ENCODE results near the gene SCGN.

GRCh38 chr6:25697537-25698340, 45.7 kb downstream of the SCGN start:
- TF ChIP-seq CTCF (IDR thresholded peaks at IDR 0.05; ENCODE audit: borderline replicate concordance, extremely low read depth, low read length, poor library complexity, severe bottlenecking) (no peak), EZH2 (IDR thresholded peaks at IDR 0.05; ENCODE audit: borderline replicate concordance, low read depth, low read length, severe bottlenecking) (no peak)

Measured in DND-41 (cell line).